ENCODE data around the gene NOL12. TPM values are rescaled to one million over a fixed set of nuclear protein-coding genes. Genes with fewer than 3 reads are reported as not detected.

Gene NOL12
- total RNA-seq, 4 donors from 2014 or later = 9.1 to 18.4 (median 14.5) TPM

DNA sequence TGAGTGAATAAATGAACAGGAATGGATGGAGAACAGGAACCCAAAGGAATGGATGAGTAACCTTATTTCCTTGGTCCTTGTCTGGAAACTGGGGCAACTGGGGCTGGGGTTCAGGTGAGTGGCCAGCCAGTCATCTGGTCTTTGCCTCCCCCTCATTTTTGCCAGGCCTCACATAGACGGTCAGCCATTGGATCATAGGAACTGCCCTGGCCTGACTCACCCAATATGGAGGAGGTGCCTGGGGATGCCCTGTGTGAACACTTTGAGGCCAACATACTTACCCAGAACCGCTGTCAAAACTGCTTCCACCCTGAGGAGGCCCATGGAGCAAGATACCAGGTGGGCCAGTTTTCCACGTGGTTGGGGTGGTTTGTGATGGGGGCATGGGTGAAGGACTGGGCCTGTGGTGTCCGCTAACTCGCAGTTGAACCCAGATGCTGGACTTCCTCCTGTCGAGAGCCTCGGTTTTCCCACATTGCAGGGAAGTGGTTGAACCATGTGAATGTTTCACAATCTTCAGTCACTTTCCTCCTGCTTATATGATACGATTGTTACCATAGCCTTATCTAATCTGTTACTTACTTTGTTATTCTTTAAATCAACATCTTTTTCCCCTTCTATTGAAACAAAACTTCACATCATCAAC, 15.1 kb downstream of the NOL12 start:
- Histone ChIP-seq H3K9me3 (no peaks in the 10 kb centered on the region), H3K27ac (replicated peaks in 1 of 4) (no peak overlapping the region), H3K4me1 (peaks cover 7 to 11% (median 10%) of the 10 kb centered on the region in 4 donors), H3K27me3 (no peaks in the 10 kb centered on the region), H3K4me3 (no peak overlapping the region), H3K36me3 (no peaks in the 10 kb centered on the region)
- DNase-seq (ENCODE audit: extremely low spot score) = no peak
- WGBS = 74% methylated on average over 8 of the region's 8 CpGs
- intact Hi-C loops (cut with DNase I) = no loop called here
- no peak for TF ChIP-seq EP300 (IDR thresholded peaks at IDR 0.05)
- no peak for TF ChIP-seq POLR2A (IDR thresholded peaks at IDR 0.05; ENCODE audit: low read depth)
- TF ChIP-seq, protein P1, sequence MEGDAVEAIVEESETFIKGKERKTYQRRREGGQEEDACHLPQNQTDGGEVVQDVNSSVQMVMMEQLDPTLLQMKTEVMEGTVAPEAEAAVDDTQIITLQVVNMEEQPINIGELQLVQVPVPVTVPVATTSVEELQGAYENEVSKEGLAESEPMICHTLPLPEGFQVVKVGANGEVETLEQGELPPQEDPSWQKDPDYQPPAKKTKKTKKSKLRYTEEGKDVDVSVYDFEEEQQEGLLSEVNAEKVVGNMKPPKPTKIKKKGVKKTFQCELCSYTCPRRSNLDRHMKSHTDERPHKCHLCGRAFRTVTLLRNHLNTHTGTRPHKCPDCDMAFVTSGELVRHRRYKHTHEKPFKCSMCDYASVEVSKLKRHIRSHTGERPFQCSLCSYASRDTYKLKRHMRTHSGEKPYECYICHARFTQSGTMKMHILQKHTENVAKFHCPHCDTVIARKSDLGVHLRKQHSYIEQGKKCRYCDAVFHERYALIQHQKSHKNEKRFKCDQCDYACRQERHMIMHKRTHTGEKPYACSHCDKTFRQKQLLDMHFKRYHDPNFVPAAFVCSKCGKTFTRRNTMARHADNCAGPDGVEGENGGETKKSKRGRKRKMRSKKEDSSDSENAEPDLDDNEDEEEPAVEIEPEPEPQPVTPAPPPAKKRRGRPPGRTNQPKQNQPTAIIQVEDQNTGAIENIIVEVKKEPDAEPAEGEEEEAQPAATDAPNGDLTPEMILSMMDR (IDR thresholded peaks at IDR 0.05) = no peak
- TF ChIP-seq POLR2AphosphoS5 (IDR thresholded peaks at IDR 0.05) = no peak

DNA sequence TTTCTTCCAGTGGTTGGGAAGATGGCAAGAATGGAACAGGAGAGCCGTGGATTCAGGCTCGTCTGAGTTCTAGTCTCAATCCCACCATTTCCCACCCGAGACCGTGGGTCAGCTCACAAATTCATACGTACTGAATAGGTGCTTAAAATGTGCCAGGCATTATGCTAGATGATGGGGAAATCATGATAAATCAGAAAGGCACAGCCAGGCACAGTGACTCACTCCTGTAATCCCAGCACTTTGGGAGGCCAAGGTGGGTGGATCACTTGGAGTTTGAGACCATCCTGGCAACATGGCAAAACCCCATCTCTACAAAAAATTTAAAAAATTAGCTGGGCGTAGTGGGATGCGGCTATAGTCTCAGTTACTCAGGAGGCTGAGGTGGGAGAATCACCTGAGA, 17.8 kb downstream of the NOL12 start:
- WGBS = 83% methylated on average over 7 of the region's 7 CpGs
- TF ChIP-seq POLR2A (IDR thresholded peaks at IDR 0.05; ENCODE audit: low read depth) (no peak), POLR2AphosphoS5 (IDR thresholded peaks at IDR 0.05) (no peak), EP300 (IDR thresholded peaks at IDR 0.05) (no peak)
- TF ChIP-seq, protein P1 (IDR thresholded peaks at IDR 0.05) = no peak

DNA sequence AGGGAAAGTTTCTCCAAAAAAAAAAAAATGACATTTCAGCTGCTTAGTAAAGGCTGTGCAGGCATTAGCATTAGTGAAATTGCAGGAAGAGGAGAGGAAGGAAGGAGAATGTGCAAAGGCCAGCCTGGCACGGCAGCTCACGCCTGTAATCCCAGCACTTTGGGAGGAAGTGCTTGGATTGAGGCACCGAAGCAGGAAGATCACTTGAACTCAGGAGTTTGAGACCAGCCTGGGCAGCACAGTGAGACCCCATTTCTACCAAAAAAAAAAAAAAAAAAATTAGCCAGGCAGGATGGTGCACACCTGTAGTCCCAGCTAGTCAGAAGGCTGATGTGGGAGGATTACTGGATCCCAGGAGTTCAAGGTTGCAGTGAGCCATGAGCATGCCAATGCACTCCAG, 18.5 kb downstream of the NOL12 start:
- no peak for TF ChIP-seq POLR2A (IDR thresholded peaks at IDR 0.05; ENCODE audit: low read depth)
- TF ChIP-seq, protein P1 (IDR thresholded peaks at IDR 0.05) = no peak
- no peak for TF ChIP-seq EP300 (IDR thresholded peaks at IDR 0.05)
- no peak for TF ChIP-seq POLR2AphosphoS5 (IDR thresholded peaks at IDR 0.05)
- no peak overlapping the region for H3K4me3 ChIP-seq
- no peaks in the 10 kb centered on the region for H3K36me3 ChIP-seq
- 85% methylated on average over 3 of the region's 3 CpGs for WGBS
- no peak for DNase-seq (ENCODE audit: extremely low spot score)
- no peaks in the 10 kb centered on the region for H3K4me1 ChIP-seq
- no peak overlapping the region for H3K27ac ChIP-seq (replicated peaks in 1 of 4)
- no peaks in the 10 kb centered on the region for H3K27me3 ChIP-seq
- no peaks in the 10 kb centered on the region for H3K9me3 ChIP-seq
- intact Hi-C loops (cut with DNase I) = no loop called here

More for the DNA sequence above, 17.8 kb downstream of the NOL12 start:
- no peak for DNase-seq (ENCODE audit: extremely low spot score)
- Histone ChIP-seq H3K36me3 (no peaks in the 10 kb centered on the region), H3K27me3 (no peaks in the 10 kb centered on the region), H3K4me3 (no peak overlapping the region), H3K9me3 (no peaks in the 10 kb centered on the region), H3K4me1 (no peaks in the 10 kb centered on the region), H3K27ac (replicated peaks in 1 of 4) (no peak overlapping the region)
- intact Hi-C loops (cut with DNase I) = no loop called here

DNA sequence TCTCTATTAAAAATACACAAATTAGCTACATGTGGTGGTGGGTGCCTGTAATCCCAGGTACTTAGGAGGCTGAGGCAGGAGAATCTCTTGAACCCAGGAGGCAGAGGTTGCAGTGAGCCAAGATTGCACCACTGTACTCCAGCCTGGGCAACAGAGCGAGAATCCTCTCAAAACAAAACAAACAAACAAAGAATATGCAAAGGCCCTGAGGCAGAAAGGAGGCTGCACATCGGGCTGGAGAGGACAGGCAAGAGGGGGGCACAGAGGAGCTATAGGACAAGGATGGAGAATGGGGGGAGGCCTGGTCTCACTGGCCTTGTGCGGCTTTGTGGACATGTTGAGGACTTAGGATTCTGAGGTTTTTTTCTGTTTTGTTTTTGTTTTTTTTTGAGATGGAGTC, 19.1 kb downstream of the NOL12 start:
- Histone ChIP-seq H3K27ac (replicated peaks in 1 of 4) (no peak overlapping the region), H3K36me3 (no peaks in the 10 kb centered on the region), H3K27me3 (no peaks in the 10 kb centered on the region), H3K4me3 (no peak overlapping the region), H3K9me3 (no peaks in the 10 kb centered on the region), H3K4me1 (no peaks in the 10 kb centered on the region)
- TF ChIP-seq, protein P1 (IDR thresholded peaks at IDR 0.05) = no peak
- TF ChIP-seq EP300 (IDR thresholded peaks at IDR 0.05) (no peak), POLR2A (IDR thresholded peaks at IDR 0.05; ENCODE audit: low read depth) (no peak), POLR2AphosphoS5 (IDR thresholded peaks at IDR 0.05) (no peak)
- intact Hi-C loops (cut with DNase I) = no loop called here
- no peak for DNase-seq (ENCODE audit: extremely low spot score)
- 100% methylated on average over 3 of the region's 3 CpGs for WGBS

All from esophagus muscularis mucosa (tissue), 4 donors.